GM12864 (cell line): Measurements from ENCODE around the gene SEBOX.

Experiments used
- DNase-seq: peaks from one replicate; pipeline ENCODE4 v3.0.0-alpha.2; 2011; ENCODE audit warnings: low read depth
- H3K4me3 ChIP-seq: 2 replicates; pipeline ENCODE4 v1.5.1; 2011; ENCODE audit warnings: mild to moderate bottlenecking, low read depth, low read length, control low read depth
- TF ChIP-seq, protein P1 (sequence below): IDR thresholded peaks from 2 replicates; pipeline ENCODE4 v1.5.1; 2011; ENCODE audit warnings: low read depth, mild to moderate bottlenecking, moderate library complexity, low read length, control low read depth, inconsistent platforms; ENCODE audit errors: missing control alignments

The SEBOX gene

GRCh38 chr17:28364665-28365363 is at the start of gene SEBOX:
Gene SEBOX, minus strand, starts transcription at chr17:28365199. Its CDS starts 48 bp downstream, at chr17:28365151.
- TF ChIP-seq, protein P1, sequence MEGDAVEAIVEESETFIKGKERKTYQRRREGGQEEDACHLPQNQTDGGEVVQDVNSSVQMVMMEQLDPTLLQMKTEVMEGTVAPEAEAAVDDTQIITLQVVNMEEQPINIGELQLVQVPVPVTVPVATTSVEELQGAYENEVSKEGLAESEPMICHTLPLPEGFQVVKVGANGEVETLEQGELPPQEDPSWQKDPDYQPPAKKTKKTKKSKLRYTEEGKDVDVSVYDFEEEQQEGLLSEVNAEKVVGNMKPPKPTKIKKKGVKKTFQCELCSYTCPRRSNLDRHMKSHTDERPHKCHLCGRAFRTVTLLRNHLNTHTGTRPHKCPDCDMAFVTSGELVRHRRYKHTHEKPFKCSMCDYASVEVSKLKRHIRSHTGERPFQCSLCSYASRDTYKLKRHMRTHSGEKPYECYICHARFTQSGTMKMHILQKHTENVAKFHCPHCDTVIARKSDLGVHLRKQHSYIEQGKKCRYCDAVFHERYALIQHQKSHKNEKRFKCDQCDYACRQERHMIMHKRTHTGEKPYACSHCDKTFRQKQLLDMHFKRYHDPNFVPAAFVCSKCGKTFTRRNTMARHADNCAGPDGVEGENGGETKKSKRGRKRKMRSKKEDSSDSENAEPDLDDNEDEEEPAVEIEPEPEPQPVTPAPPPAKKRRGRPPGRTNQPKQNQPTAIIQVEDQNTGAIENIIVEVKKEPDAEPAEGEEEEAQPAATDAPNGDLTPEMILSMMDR, result no peak
- H3K4me3 ChIP-seq, result no peak within 1 kb of the TSS
- DNase-seq, result no peak

- H3K4me3 ChIP-seq, result no peak overlapping the region
- no peak for DNase-seq
- TF ChIP-seq, protein P1, result no peak
Measured at GRCh38 chr17:28413804-28414203, 48.8 kb upstream of the SEBOX start.

DNA sequence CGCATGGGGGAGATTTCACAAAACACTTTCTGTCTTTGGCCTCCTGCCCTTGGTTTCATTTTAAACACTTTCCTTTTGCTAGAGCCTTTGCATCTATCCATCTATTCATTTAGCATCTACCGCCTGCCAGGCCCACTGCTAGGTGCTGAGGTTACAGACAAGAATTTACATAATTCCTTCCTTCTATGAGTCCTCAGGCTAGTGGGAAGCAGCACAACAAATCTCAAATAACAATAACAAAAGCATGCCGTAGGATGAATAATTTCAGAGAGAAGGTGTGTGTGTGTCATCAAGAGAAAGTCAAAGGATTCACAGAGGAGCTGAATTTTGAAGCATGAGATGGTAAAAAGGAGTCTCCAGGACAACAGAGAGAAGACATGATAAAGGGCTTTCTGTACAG is 47.1 kb upstream of the SEBOX start:
- no peak for DNase-seq
- TF ChIP-seq, protein P1, result no peak
- H3K4me3 ChIP-seq, result no peak overlapping the region

DNA sequence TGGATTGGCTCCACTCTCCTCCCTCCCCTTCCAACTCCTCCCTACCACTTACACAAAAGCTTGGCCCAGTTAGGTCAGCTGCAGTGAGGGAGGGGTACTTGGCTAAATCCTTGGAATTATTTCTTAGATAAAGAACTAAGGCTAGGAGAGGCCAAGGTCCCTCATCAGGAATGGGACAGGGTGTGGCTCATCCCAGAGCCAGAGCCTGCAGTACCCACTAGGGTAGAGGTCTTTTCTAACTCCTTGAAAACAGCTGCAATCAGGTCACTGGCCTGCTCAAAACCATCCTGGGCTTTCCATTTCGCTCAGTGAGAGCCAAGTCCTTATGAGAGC is 42.9 kb upstream of the SEBOX start:
- H3K4me3 ChIP-seq, result no peak overlapping the region
- DNase-seq, result no peak
- TF ChIP-seq, protein P1, result no peak

- H3K4me3 ChIP-seq, result no peak overlapping the region
- no peak for DNase-seq
- TF ChIP-seq, protein P1, result no peak
Measured at GRCh38 chr17:28407130-28407973, 42.4 kb upstream of the SEBOX start.

GRCh38 chr17:28406473-28406814 is 41.4 kb upstream of the SEBOX start:
- no peak for DNase-seq
- H3K4me3 ChIP-seq, result peak overlapping the region; percentile 86
- TF ChIP-seq, protein P1, result no peak
